Duodenal mucosa (tissue), 2 donors: ENCODE measurements around the gene GLRX5.

Experiments
- H3K27ac ChIP-seq: one replicate; pipeline ENCODE4 v1.7.0; 2013; ENCODE audit warnings: low read depth, low read length
- H3K27me3 ChIP-seq, 2 donors: one replicate each; pipeline ENCODE4 v1.7.0; 2013; ENCODE audit warnings: low read length in 2 of 2, control low read depth in 1 of 2; ENCODE audit not compliant: insufficient read depth in 2 of 2, control insufficient read depth in 1 of 2
- H3K36me3 ChIP-seq, 2 donors: one replicate each; pipeline ENCODE4 v1.7.0; 2013; ENCODE audit warnings: low read length in 2 of 2, control low read depth in 1 of 2; ENCODE audit not compliant: insufficient read depth in 2 of 2, control insufficient read depth in 1 of 2
- H3K4me1 ChIP-seq, 2 donors: one replicate each; pipeline ENCODE4 v1.7.0; 2013; ENCODE audit warnings: low read length in 2 of 2, control low read depth in 1 of 2; ENCODE audit not compliant: insufficient read depth in 2 of 2, control insufficient read depth in 1 of 2
- H3K4me3 ChIP-seq, 2 donors: one replicate each; pipeline ENCODE4 v1.7.0; 2013; ENCODE audit warnings: low read length in 2 of 2, low read depth in 1 of 2
- H3K9ac ChIP-seq, 2 donors: one replicate each; pipeline ENCODE4 v1.7.0; 2013; ENCODE audit warnings: low read length in 2 of 2, low read depth in 1 of 2
- H3K9me3 ChIP-seq, 2 donors: one replicate each; pipeline ENCODE4 v1.7.0; 2013; ENCODE audit warnings: low read length in 2 of 2, control low read depth in 1 of 2; ENCODE audit not compliant: control insufficient read depth in 1 of 2

Gene GLRX5

GRCh38 chr14:95533822-95534221, 1.0 kb upstream of the GLRX5 start:
- Histone ChIP-seq H3K9ac (peak overlapping the region; percentile 63 to 71), H3K27ac (peak overlapping the region; percentile 84), H3K4me3 (peak overlapping the region; percentile 84 to 95), H3K4me1 (peaks cover 56 to 69% of the 10 kb centered on the region in 2 donors), H3K36me3 (peaks cover 0 to 4% of the 10 kb centered on the region in 2 donors), H3K9me3 (no peaks in the 10 kb centered on the region), H3K27me3 (no peaks in the 10 kb centered on the region)

GRCh38 chr14:95535226-95536021, 574 bp downstream of the GLRX5 start:
- peak overlapping the region; percentile 81 for H3K9ac ChIP-seq
- no peaks in the 10 kb centered on the region for H3K9me3 ChIP-seq
- peaks cover 0 to 3% of the 10 kb centered on the region in 2 donors for H3K36me3 ChIP-seq
- no peak overlapping the region for H3K27ac ChIP-seq
- H3K4me1 ChIP-seq, result peaks cover 55 to 60% of the 10 kb centered on the region in 2 donors
- H3K27me3 ChIP-seq, result no peaks in the 10 kb centered on the region
- H3K4me3 ChIP-seq, result peak overlapping the region; percentile 84 to 95

- no peaks in the 10 kb centered on the region for H3K27me3 ChIP-seq
- no peaks in the 10 kb centered on the region for H3K36me3 ChIP-seq
- peak overlapping the region; percentile 84 to 95 for H3K4me3 ChIP-seq
- H3K9ac ChIP-seq, result peak overlapping the region; percentile 81
- no peak overlapping the region for H3K27ac ChIP-seq
- peaks cover 48 to 54% of the 10 kb centered on the region in 2 donors for H3K4me1 ChIP-seq
- H3K9me3 ChIP-seq, result no peaks in the 10 kb centered on the region
Observed at GRCh38 chr14:95536036-95536593, 1.3 kb downstream of the GLRX5 start.

GRCh38 chr14:95536671-95537070, 1.8 kb downstream of the GLRX5 start:
- no peaks in the 10 kb centered on the region for H3K36me3 ChIP-seq
- no peak overlapping the region for H3K27ac ChIP-seq
- peaks cover 47 to 50% of the 10 kb centered on the region in 2 donors for H3K4me1 ChIP-seq
- no peaks in the 10 kb centered on the region for H3K27me3 ChIP-seq
- H3K9me3 ChIP-seq, result no peaks in the 10 kb centered on the region
- peak overlapping the region; percentile 84 to 95 for H3K4me3 ChIP-seq
- H3K9ac ChIP-seq, result peak overlapping the region in 1 of 2 donors; percentile 81

GRCh38 chr14:95537298-95538089, 2.6 kb downstream of the GLRX5 start:
- Histone ChIP-seq H3K36me3 (no peaks in the 10 kb centered on the region), H3K9ac (no peak overlapping the region), H3K27me3 (no peaks in the 10 kb centered on the region), H3K27ac (no peak overlapping the region), H3K9me3 (no peaks in the 10 kb centered on the region), H3K4me1 (peaks cover 39 to 41% of the 10 kb centered on the region in 2 donors), H3K4me3 (no peak overlapping the region)

- Histone ChIP-seq H3K27me3 (no peaks in the 10 kb centered on the region), H3K9me3 (no peaks in the 10 kb centered on the region)
Observed at GRCh38 chr14:95538801-95539509, 4.1 kb downstream of the GLRX5 start.

GRCh38 chr14:95540236-95540855, 5.5 kb downstream of the GLRX5 start:
- Histone ChIP-seq H3K27ac (no peak overlapping the region), H3K27me3 (no peaks in the 10 kb centered on the region), H3K36me3 (peaks cover 0 to 11% of the 10 kb centered on the region in 2 donors), H3K4me1 (peaks cover 24 to 27% of the 10 kb centered on the region in 2 donors), H3K9ac (no peak overlapping the region), H3K4me3 (no peak overlapping the region), H3K9me3 (no peaks in the 10 kb centered on the region)

More at GRCh38 chr14:95538801-95539509, 4.1 kb downstream of the GLRX5 start:
- Histone ChIP-seq H3K4me1 (peaks cover 24 to 27% of the 10 kb centered on the region in 2 donors), H3K27ac (no peak overlapping the region), H3K4me3 (no peak overlapping the region), H3K36me3 (peaks cover 0 to 4% of the 10 kb centered on the region in 2 donors), H3K9ac (no peak overlapping the region)

- Histone ChIP-seq H3K27me3 (no peaks in the 10 kb centered on the region), H3K4me1 (peaks cover 14 to 18% of the 10 kb centered on the region in 2 donors), H3K9ac (no peak overlapping the region), H3K36me3 (peaks cover 0 to 12% of the 10 kb centered on the region in 2 donors), H3K27ac (no peak overlapping the region), H3K9me3 (no peaks in the 10 kb centered on the region), H3K4me3 (no peak overlapping the region)
Observed at GRCh38 chr14:95541346-95541745, 6.5 kb downstream of the GLRX5 start.
